Measurements from ENCODE around the gene NIPBL.

Gene NIPBL

GRCh38 chr5:36874465-36874864, 2.1 kb upstream of the NIPBL start:
- in situ Hi-C loops (cut with MboI; ENCODE audit: low sequenced_read_pairs, unreplicated experiment): loop anchor here (10.0 kb wide), 1 partner anchor 140 kb away; no protein-coding TSS in a partner anchor
- TF ChIP-seq, protein P1, sequence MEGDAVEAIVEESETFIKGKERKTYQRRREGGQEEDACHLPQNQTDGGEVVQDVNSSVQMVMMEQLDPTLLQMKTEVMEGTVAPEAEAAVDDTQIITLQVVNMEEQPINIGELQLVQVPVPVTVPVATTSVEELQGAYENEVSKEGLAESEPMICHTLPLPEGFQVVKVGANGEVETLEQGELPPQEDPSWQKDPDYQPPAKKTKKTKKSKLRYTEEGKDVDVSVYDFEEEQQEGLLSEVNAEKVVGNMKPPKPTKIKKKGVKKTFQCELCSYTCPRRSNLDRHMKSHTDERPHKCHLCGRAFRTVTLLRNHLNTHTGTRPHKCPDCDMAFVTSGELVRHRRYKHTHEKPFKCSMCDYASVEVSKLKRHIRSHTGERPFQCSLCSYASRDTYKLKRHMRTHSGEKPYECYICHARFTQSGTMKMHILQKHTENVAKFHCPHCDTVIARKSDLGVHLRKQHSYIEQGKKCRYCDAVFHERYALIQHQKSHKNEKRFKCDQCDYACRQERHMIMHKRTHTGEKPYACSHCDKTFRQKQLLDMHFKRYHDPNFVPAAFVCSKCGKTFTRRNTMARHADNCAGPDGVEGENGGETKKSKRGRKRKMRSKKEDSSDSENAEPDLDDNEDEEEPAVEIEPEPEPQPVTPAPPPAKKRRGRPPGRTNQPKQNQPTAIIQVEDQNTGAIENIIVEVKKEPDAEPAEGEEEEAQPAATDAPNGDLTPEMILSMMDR (IDR thresholded peaks at IDR 0.05; ENCODE audit: borderline replicate concordance, control extremely low read depth, extremely low read depth, insufficient read depth, missing control alignments): no peak
- DNase-seq (ENCODE audit: low spot score): no peak

- DNase-seq (ENCODE audit: low spot score): peak; percentile 40
- TF ChIP-seq, protein P1 (IDR thresholded peaks at IDR 0.05; ENCODE audit: borderline replicate concordance, control extremely low read depth, extremely low read depth, insufficient read depth, missing control alignments): no peak
- in situ Hi-C loops (cut with MboI; ENCODE audit: low sequenced_read_pairs, unreplicated experiment): loop anchor here (10.0 kb wide), 1 partner anchor 140 kb away; no protein-coding TSS in a partner anchor
These were observed 1.3 kb upstream of the NIPBL start for GRCh38 chr5:36875051-36875789.

DNA sequence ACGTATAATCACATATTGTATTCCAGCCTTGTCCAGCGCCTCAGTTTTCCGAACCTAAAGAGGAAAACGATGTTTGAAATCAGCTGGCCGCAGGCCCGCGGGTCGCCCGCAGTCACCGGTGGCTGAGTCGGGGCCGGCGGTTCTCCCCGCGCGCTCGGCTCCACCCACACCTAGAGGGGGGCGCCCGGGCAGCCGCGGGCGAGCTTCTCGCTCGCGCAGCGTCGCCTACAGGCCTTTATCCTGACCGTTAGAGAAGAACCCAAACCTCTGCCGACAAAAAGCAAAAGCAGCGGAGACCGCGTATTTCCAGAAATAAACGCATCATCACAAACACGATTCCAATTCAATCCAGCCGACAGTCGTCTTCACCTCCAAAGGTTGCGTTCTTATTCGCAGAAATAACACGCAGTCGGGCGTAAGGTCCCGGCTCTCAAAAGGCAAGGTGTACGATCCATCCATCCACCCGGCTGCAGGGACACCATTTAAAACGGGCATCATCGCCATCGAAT, 725 bp upstream of the NIPBL start:
- in situ Hi-C loops (cut with MboI; ENCODE audit: low sequenced_read_pairs, unreplicated experiment): loop anchor here (10.0 kb wide), 1 partner anchor 141 kb away; no protein-coding TSS in a partner anchor
- TF ChIP-seq, protein P1 (IDR thresholded peaks at IDR 0.05; ENCODE audit: borderline replicate concordance, control extremely low read depth, extremely low read depth, insufficient read depth, missing control alignments): peak; percentile 48
- peak; percentile 81 for DNase-seq (ENCODE audit: low spot score)

GRCh38 chr5:36876965-36877666, 547 bp downstream of the NIPBL start:
- TF ChIP-seq, protein P1 (IDR thresholded peaks at IDR 0.05; ENCODE audit: borderline replicate concordance, control extremely low read depth, extremely low read depth, insufficient read depth, missing control alignments): no peak
- in situ Hi-C loops (cut with MboI; ENCODE audit: low sequenced_read_pairs, unreplicated experiment): loop anchor here (10.0 kb wide), 1 partner anchor 142 kb away; no protein-coding TSS in a partner anchor
- DNase-seq (ENCODE audit: low spot score): peak; percentile 59

- in situ Hi-C loops (cut with MboI; ENCODE audit: low sequenced_read_pairs, unreplicated experiment): loop anchor here (10.0 kb wide), 1 partner anchor 143 kb away; no protein-coding TSS in a partner anchor
- TF ChIP-seq, protein P1 (IDR thresholded peaks at IDR 0.05; ENCODE audit: borderline replicate concordance, control extremely low read depth, extremely low read depth, insufficient read depth, missing control alignments): no peak
- DNase-seq (ENCODE audit: low spot score): peak; percentile 56
These were observed 1.3 kb downstream of the NIPBL start for GRCh38 chr5:36877667-36878391.

Data from GM13976 (cell line).